ENCODE measurements around the gene OR52I1.

OR52I1 gene

GRCh38 chr11:4577761-4578160 is 16.1 kb upstream of the OR52I1 start:
- Histone ChIP-seq H2BK120ac (ENCODE audit: low read depth, low read length) (no peak overlapping the region), H3K23ac (ENCODE audit: low read length) (no peak overlapping the region), H4K8ac (ENCODE audit: low read depth, low read length) (no peak overlapping the region), H3K79me2 (ENCODE audit: control insufficient read depth, insufficient read depth, low read length) (no peaks in the 10 kb centered on the region), H3K27me3 (ENCODE audit: insufficient read depth, low read length, poor library complexity) (no peaks in the 10 kb centered on the region), H2AK5ac (ENCODE audit: low read length) (no peak overlapping the region), H3K4me1 (ENCODE audit: control insufficient read depth, low read depth, low read length) (no peaks in the 10 kb centered on the region), H3K4me2 (ENCODE audit: low read length) (no peak overlapping the region), H2BK5ac (ENCODE audit: low read length) (no peak overlapping the region), H3K4me3 (ENCODE audit: low read length) (no peak overlapping the region), H3K79me1 (ENCODE audit: low read length) (no peaks in the 10 kb centered on the region), H3K56ac (ENCODE audit: low read length) (no peak overlapping the region), H3K4ac (ENCODE audit: low read depth, low read length) (no peak overlapping the region), H3K9ac (ENCODE audit: low read length) (no peak overlapping the region), H3K27ac (ENCODE audit: low read depth, low read length) (no peak overlapping the region), H2BK15ac (replicated peaks; ENCODE audit: low read depth) (no peak overlapping the region), H3K18ac (ENCODE audit: low read length) (no peak overlapping the region), H4K5ac (ENCODE audit: low read length) (no peak overlapping the region), H3K36me3 (ENCODE audit: control insufficient read depth, insufficient read depth, low read length) (no peaks in the 10 kb centered on the region)
- no CpG with 5 or more reads among the region's 2 CpGs for WGBS (ENCODE audit: extremely low coverage, insufficient coverage, low lambda C conversion rate)
- no peak for DNase-seq

- Histone ChIP-seq H3K36me3 (ENCODE audit: control insufficient read depth, insufficient read depth, low read length) (no peaks in the 10 kb centered on the region), H3K4me2 (ENCODE audit: low read length) (no peak overlapping the region), H2BK15ac (replicated peaks; ENCODE audit: low read depth) (no peak overlapping the region), H3K27ac (ENCODE audit: low read depth, low read length) (no peak overlapping the region), H2BK5ac (ENCODE audit: low read length) (no peak overlapping the region), H3K56ac (ENCODE audit: low read length) (no peak overlapping the region), H4K8ac (ENCODE audit: low read depth, low read length) (no peak overlapping the region), H3K4me1 (ENCODE audit: control insufficient read depth, low read depth, low read length) (no peaks in the 10 kb centered on the region), H2BK120ac (ENCODE audit: low read depth, low read length) (no peak overlapping the region), H3K79me2 (ENCODE audit: control insufficient read depth, insufficient read depth, low read length) (no peaks in the 10 kb centered on the region), H3K27me3 (ENCODE audit: insufficient read depth, low read length, poor library complexity) (no peaks in the 10 kb centered on the region), H3K18ac (ENCODE audit: low read length) (no peak overlapping the region), H3K79me1 (ENCODE audit: low read length) (no peaks in the 10 kb centered on the region), H2AK5ac (ENCODE audit: low read length) (no peak overlapping the region), H3K9ac (ENCODE audit: low read length) (no peak overlapping the region), H4K5ac (ENCODE audit: low read length) (no peak overlapping the region), H3K4me3 (ENCODE audit: low read length) (no peak overlapping the region), H3K23ac (ENCODE audit: low read length) (no peak overlapping the region), H3K4ac (ENCODE audit: low read depth, low read length) (no peak overlapping the region)
- no CpG with 5 or more reads among the region's 6 CpGs for WGBS (ENCODE audit: extremely low coverage, insufficient coverage, low lambda C conversion rate)
- DNase-seq, result no peak
Measured at GRCh38 chr11:4578624-4579023, 15.2 kb upstream of the OR52I1 start.

- Histone ChIP-seq H3K4me3 (ENCODE audit: low read length) (no peak overlapping the region), H2BK120ac (ENCODE audit: low read depth, low read length) (no peak overlapping the region), H3K4ac (ENCODE audit: low read depth, low read length) (no peak overlapping the region), H3K79me2 (ENCODE audit: control insufficient read depth, insufficient read depth, low read length) (no peaks in the 10 kb centered on the region), H3K9ac (ENCODE audit: low read length) (no peak overlapping the region), H3K27me3 (ENCODE audit: insufficient read depth, low read length, poor library complexity) (no peaks in the 10 kb centered on the region), H3K18ac (ENCODE audit: low read length) (no peak overlapping the region), H3K23ac (ENCODE audit: low read length) (no peak overlapping the region), H4K5ac (ENCODE audit: low read length) (no peak overlapping the region), H3K4me2 (ENCODE audit: low read length) (no peak overlapping the region), H2AK5ac (ENCODE audit: low read length) (no peak overlapping the region), H4K8ac (ENCODE audit: low read depth, low read length) (no peak overlapping the region), H3K27ac (ENCODE audit: low read depth, low read length) (no peak overlapping the region), H3K4me1 (ENCODE audit: control insufficient read depth, low read depth, low read length) (no peaks in the 10 kb centered on the region), H3K56ac (ENCODE audit: low read length) (no peak overlapping the region), H3K36me3 (ENCODE audit: control insufficient read depth, insufficient read depth, low read length) (no peaks in the 10 kb centered on the region), H3K79me1 (ENCODE audit: low read length) (no peaks in the 10 kb centered on the region), H2BK5ac (ENCODE audit: low read length) (no peak overlapping the region), H2BK15ac (replicated peaks; ENCODE audit: low read depth) (no peak overlapping the region)
- no CpG with 5 or more reads among the region's 1 CpG for WGBS (ENCODE audit: extremely low coverage, insufficient coverage, low lambda C conversion rate)
- DNase-seq, result no peak
Measured at GRCh38 chr11:4580124-4580523, 13.7 kb upstream of the OR52I1 start.

GRCh38 chr11:4581443-4581842 is 12.4 kb upstream of the OR52I1 start, which contains the start of gene OR52I2:
TSS of gene OR52I2 (plus strand) at chr11:4581743.
- Histone ChIP-seq H2BK15ac (replicated peaks; ENCODE audit: low read depth) (no peak within 1 kb of the TSS), H2BK5ac (ENCODE audit: low read length) (no peak within 1 kb of the TSS), H3K56ac (ENCODE audit: low read length) (no peak within 1 kb of the TSS), H3K79me1 (ENCODE audit: low read length) (no peaks in the 10 kb centered on the region), H3K4me2 (ENCODE audit: low read length) (no peak within 1 kb of the TSS), H3K4ac (ENCODE audit: low read depth, low read length) (no peak within 1 kb of the TSS), H3K9ac (ENCODE audit: low read length) (no peak within 1 kb of the TSS), H3K27me3 (ENCODE audit: insufficient read depth, low read length, poor library complexity) (no peaks in the 10 kb centered on the region), H2BK120ac (ENCODE audit: low read depth, low read length) (no peak within 1 kb of the TSS), H3K23ac (ENCODE audit: low read length) (no peak within 1 kb of the TSS), H3K27ac (ENCODE audit: low read depth, low read length) (no peak within 1 kb of the TSS), H4K5ac (ENCODE audit: low read length) (no peak within 1 kb of the TSS), H3K4me3 (ENCODE audit: low read length) (no peak within 1 kb of the TSS), H2AK5ac (ENCODE audit: low read length) (no peak within 1 kb of the TSS), H3K4me1 (ENCODE audit: control insufficient read depth, low read depth, low read length) (no peaks in the 10 kb centered on the region), H3K79me2 (ENCODE audit: control insufficient read depth, insufficient read depth, low read length) (no peaks in the 10 kb centered on the region), H4K8ac (ENCODE audit: low read depth, low read length) (no peak within 1 kb of the TSS), H3K18ac (ENCODE audit: low read length) (no peak within 1 kb of the TSS), H3K36me3 (ENCODE audit: control insufficient read depth, insufficient read depth, low read length) (no peaks in the 10 kb centered on the region)
- no peak for DNase-seq

- no CpG with 5 or more reads among the region's 3 CpGs for WGBS (ENCODE audit: extremely low coverage, insufficient coverage, low lambda C conversion rate)
- H3K18ac ChIP-seq (ENCODE audit: low read length), result no peak overlapping the region
- H3K79me2 ChIP-seq (ENCODE audit: control insufficient read depth, insufficient read depth, low read length), result no peaks in the 10 kb centered on the region
- H3K4me1 ChIP-seq (ENCODE audit: control insufficient read depth, low read depth, low read length), result no peaks in the 10 kb centered on the region
- H3K9ac ChIP-seq (ENCODE audit: low read length), result no peak overlapping the region
- H2BK15ac ChIP-seq (replicated peaks; ENCODE audit: low read depth), result no peak overlapping the region
- H3K56ac ChIP-seq (ENCODE audit: low read length), result no peak overlapping the region
- no peak overlapping the region for H3K27ac ChIP-seq (ENCODE audit: low read depth, low read length)
- no peak overlapping the region for H2BK120ac ChIP-seq (ENCODE audit: low read depth, low read length)
- H3K23ac ChIP-seq (ENCODE audit: low read length), result no peak overlapping the region
- H4K5ac ChIP-seq (ENCODE audit: low read length), result no peak overlapping the region
- H2AK5ac ChIP-seq (ENCODE audit: low read length), result no peak overlapping the region
- H3K4me3 ChIP-seq (ENCODE audit: low read length), result no peak overlapping the region
- H2BK5ac ChIP-seq (ENCODE audit: low read length), result no peak overlapping the region
- H4K8ac ChIP-seq (ENCODE audit: low read depth, low read length), result no peak overlapping the region
- H3K36me3 ChIP-seq (ENCODE audit: control insufficient read depth, insufficient read depth, low read length), result no peaks in the 10 kb centered on the region
- no peaks in the 10 kb centered on the region for H3K27me3 ChIP-seq (ENCODE audit: insufficient read depth, low read length, poor library complexity)
- H3K79me1 ChIP-seq (ENCODE audit: low read length), result no peaks in the 10 kb centered on the region
- no peak overlapping the region for H3K4me2 ChIP-seq (ENCODE audit: low read length)
- H3K4ac ChIP-seq (ENCODE audit: low read depth, low read length), result no peak overlapping the region
- no peak for DNase-seq
Measured at GRCh38 chr11:4589017-4589416, 4.8 kb upstream of the OR52I1 start.

- no peak overlapping the region for H2BK5ac ChIP-seq (ENCODE audit: low read length)
- no peak overlapping the region for H4K8ac ChIP-seq (ENCODE audit: low read depth, low read length)
- peaks cover 2% of the 10 kb centered on the region for H3K4me1 ChIP-seq (ENCODE audit: control insufficient read depth, low read depth, low read length)
- H3K4me3 ChIP-seq (ENCODE audit: low read length), result no peak overlapping the region
- H2BK120ac ChIP-seq (ENCODE audit: low read depth, low read length), result no peak overlapping the region
- H3K23ac ChIP-seq (ENCODE audit: low read length), result no peak overlapping the region
- WGBS (ENCODE audit: extremely low coverage, insufficient coverage, low lambda C conversion rate), result no CpG with 5 or more reads among the region's 4 CpGs
- no peak overlapping the region for H3K27ac ChIP-seq (ENCODE audit: low read depth, low read length)
- no peak overlapping the region for H2AK5ac ChIP-seq (ENCODE audit: low read length)
- H3K4me2 ChIP-seq (ENCODE audit: low read length), result no peak overlapping the region
- no peaks in the 10 kb centered on the region for H3K79me1 ChIP-seq (ENCODE audit: low read length)
- H3K56ac ChIP-seq (ENCODE audit: low read length), result no peak overlapping the region
- no peak for DNase-seq
- H2BK15ac ChIP-seq (replicated peaks; ENCODE audit: low read depth), result no peak overlapping the region
- no peak overlapping the region for H3K4ac ChIP-seq (ENCODE audit: low read depth, low read length)
- no peak overlapping the region for H4K5ac ChIP-seq (ENCODE audit: low read length)
- H3K79me2 ChIP-seq (ENCODE audit: control insufficient read depth, insufficient read depth, low read length), result no peaks in the 10 kb centered on the region
- no peaks in the 10 kb centered on the region for H3K27me3 ChIP-seq (ENCODE audit: insufficient read depth, low read length, poor library complexity)
- H3K18ac ChIP-seq (ENCODE audit: low read length), result no peak overlapping the region
- H3K36me3 ChIP-seq (ENCODE audit: control insufficient read depth, insufficient read depth, low read length), result no peaks in the 10 kb centered on the region
- no peak overlapping the region for H3K9ac ChIP-seq (ENCODE audit: low read length)
Measured at GRCh38 chr11:4605057-4605456, 11.2 kb downstream of the OR52I1 start.

Measured in mesendoderm (in vitro differentiated cells).